Measurements from ENCODE around the gene ABO. TPM values are rescaled to one million over a fixed set of nuclear protein-coding genes. Genes with fewer than 3 reads are reported as not detected.
"Not testable (repeated sequence)": the region's sequence is repeated elsewhere in the genome, so short reads cannot be mapped to it uniquely, and the experiment has no call there.

The ABO gene
- total RNA-seq, 1 experiment from 2014 or later: 1.2 TPM

DNA sequence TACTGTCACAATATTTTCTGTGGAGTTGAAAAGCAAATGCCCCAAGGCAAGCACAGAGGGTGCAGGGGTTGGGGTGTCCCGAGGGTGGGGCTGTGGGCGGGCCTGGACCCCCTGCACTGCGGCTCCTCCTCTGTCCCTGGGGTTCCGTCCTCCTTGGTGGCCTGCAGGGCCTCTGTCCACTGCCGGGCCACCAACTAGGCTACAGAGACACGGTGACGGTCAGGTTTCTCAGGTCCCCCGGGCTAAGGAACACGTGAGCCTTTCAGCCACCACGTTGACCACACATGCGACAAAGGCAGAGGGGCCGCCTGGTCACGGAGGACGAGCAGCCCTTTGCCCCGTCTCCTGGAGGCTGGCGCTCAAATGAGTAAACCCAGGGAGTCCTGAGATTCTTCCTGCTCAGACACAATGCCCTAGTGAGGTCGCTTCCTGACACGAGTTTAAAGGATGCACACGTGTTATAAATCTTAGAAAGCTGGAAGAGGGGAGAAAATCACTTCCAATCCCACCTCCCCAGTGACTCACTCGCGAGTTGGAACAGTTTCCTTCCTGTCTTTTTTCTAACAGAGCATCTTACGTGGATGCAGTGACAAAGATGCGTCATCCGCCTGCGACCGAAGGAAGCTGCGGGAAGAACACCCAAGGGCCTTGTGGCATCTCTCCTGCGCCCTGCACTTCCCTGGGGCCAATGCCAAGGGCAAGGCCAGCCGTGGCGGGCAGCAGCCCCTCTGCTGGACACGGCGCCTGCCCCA lies 41.1 kb downstream of the ABO start (continued):
- TF ChIP-seq, protein P1, sequence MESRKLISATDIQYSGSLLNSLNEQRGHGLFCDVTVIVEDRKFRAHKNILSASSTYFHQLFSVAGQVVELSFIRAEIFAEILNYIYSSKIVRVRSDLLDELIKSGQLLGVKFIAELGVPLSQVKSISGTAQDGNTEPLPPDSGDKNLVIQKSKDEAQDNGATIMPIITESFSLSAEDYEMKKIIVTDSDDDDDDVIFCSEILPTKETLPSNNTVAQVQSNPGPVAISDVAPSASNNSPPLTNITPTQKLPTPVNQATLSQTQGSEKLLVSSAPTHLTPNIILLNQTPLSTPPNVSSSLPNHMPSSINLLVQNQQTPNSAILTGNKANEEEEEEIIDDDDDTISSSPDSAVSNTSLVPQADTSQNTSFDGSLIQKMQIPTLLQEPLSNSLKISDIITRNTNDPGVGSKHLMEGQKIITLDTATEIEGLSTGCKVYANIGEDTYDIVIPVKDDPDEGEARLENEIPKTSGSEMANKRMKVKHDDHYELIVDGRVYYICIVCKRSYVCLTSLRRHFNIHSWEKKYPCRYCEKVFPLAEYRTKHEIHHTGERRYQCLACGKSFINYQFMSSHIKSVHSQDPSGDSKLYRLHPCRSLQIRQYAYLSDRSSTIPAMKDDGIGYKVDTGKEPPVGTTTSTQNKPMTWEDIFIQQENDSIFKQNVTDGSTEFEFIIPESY (IDR thresholded peaks at IDR 0.05; ENCODE audit: extremely low read depth, insufficient replicate concordance, low read length): no peak
- TF ChIP-seq CBX3 (IDR thresholded peaks at IDR 0.05; ENCODE audit: low read depth) (no peak), JUND (IDR thresholded peaks at IDR 0.05) (no peak), EGR1 (IDR thresholded peaks at IDR 0.05; ENCODE audit: low read depth) (no peak)
- TF ChIP-seq, protein P2, sequence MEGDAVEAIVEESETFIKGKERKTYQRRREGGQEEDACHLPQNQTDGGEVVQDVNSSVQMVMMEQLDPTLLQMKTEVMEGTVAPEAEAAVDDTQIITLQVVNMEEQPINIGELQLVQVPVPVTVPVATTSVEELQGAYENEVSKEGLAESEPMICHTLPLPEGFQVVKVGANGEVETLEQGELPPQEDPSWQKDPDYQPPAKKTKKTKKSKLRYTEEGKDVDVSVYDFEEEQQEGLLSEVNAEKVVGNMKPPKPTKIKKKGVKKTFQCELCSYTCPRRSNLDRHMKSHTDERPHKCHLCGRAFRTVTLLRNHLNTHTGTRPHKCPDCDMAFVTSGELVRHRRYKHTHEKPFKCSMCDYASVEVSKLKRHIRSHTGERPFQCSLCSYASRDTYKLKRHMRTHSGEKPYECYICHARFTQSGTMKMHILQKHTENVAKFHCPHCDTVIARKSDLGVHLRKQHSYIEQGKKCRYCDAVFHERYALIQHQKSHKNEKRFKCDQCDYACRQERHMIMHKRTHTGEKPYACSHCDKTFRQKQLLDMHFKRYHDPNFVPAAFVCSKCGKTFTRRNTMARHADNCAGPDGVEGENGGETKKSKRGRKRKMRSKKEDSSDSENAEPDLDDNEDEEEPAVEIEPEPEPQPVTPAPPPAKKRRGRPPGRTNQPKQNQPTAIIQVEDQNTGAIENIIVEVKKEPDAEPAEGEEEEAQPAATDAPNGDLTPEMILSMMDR (IDR thresholded peaks at IDR 0.05 in 2 of 3, conservative IDR thresholded peaks at IDR 0.05 in 1 of 3; ENCODE audit: borderline replicate concordance in 1 of 3, insufficient read depth in 1 of 3, low read depth in 2 of 3, low read length in 2 of 3): no peak
- TF ChIP-seq, protein P3, sequence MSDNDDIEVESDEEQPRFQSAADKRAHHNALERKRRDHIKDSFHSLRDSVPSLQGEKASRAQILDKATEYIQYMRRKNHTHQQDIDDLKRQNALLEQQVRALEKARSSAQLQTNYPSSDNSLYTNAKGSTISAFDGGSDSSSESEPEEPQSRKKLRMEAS (IDR thresholded peaks at IDR 0.05): no peak

DNA sequence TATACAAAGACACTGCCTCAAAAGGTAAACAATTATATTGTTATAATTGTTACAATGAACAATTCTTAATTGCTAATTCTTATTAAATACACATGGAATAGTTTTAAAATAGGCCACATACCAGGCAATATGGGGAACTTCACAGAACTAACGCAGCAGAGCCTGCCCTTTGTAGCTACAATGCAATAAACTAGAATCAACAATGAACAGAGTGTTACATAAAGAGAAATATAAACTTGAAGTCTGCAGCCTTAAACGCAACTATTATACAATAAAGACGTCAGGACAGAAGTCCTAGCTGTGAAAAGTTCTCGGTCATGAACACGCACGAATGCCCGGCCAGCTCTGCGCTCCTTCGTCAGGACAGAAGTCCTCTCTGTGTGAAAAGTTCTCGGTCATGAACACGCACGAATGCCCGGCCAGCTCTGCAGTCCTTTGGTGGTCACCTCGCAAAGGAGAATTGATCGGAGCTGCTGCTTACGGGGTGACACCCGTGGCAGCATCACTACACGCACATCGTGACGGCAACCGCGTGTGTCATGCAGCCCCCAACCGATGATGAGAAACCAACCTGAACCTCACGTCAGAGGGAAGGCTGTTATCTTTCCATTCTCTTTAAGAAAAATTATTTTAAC lies 43.0 kb downstream of the ABO start:
- H2AFZ ChIP-seq (ENCODE audit: low read depth, low read length, poor library complexity, severe bottlenecking); POLR2A ChIA-PET; BruUV-seq (replicated peaks); H3K9me3 ChIP-seq (ENCODE audit: control insufficient read depth in 1 of 2, insufficient read depth in 1 of 2, low read depth in 1 of 2, low read length in 2 of 2); H3K27me3 ChIP-seq (ENCODE audit: insufficient read depth, low read length); ATAC-seq; intact Hi-C loops (cut with micrococcal nuclease); RAD21 ChIA-PET (ENCODE audit: low non-redundant PET in 1 of 2, low total read pairs in 2 of 2, uncharacterized antibody in 2 of 2, unreplicated experiment in 2 of 2); CTCF ChIA-PET; H3K9ac ChIP-seq (ENCODE audit: low read length); H4K20me1 ChIP-seq (ENCODE audit: insufficient read depth); DNase-seq (ENCODE audit: low read depth, low spot score); H3K4me2 ChIP-seq (ENCODE audit: low read length); H3K27ac ChIP-seq (ENCODE audit: low read depth, low read length); H3K4me1 ChIP-seq (ENCODE audit: control insufficient read depth in 1 of 2, insufficient read depth in 2 of 2, low read length in 2 of 2); H3K4me3 ChIP-seq (replicated peaks in 1 of 2; ENCODE audit: low read depth in 1 of 2, low read length in 2 of 2); H3K79me2 ChIP-seq (ENCODE audit: insufficient read depth, low read length); H3K36me3 ChIP-seq (ENCODE audit: control insufficient read depth in 1 of 2, insufficient read depth in 2 of 2, low read length in 2 of 2); H3K9me2 ChIP-seq (ENCODE audit: insufficient read depth): not testable (repeated sequence)

DNA sequence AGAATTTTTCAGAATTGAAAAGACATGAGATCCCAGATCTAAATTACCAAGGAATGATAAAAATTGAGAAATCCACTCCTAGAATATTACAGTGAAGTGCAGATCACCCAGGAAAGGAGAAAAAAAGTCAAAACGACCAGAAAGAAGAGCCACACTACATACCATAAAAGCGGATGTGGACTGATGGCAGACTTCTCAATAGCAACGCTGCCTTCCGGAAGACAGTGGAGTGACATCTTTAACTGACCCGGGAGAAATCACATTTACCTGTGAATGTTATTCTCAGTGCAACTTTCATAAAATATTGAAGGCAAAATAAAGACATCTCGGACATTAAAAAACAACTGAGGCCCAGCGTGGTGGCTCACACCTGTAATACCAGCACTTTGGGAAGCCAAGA lies 44.5 kb downstream of the ABO start:
- H4K20me1 ChIP-seq (ENCODE audit: insufficient read depth); H3K4me3 ChIP-seq (replicated peaks in 1 of 2; ENCODE audit: low read depth in 1 of 2, low read length in 2 of 2); H3K27me3 ChIP-seq (ENCODE audit: insufficient read depth, low read length); POLR2A ChIA-PET; RAD21 ChIA-PET (ENCODE audit: low non-redundant PET in 1 of 2, low total read pairs in 2 of 2, uncharacterized antibody in 2 of 2, unreplicated experiment in 2 of 2); H3K4me2 ChIP-seq (ENCODE audit: low read length); H3K4me1 ChIP-seq (ENCODE audit: control insufficient read depth in 1 of 2, insufficient read depth in 2 of 2, low read length in 2 of 2); H3K79me2 ChIP-seq (ENCODE audit: insufficient read depth, low read length); intact Hi-C loops (cut with micrococcal nuclease); H3K27ac ChIP-seq (ENCODE audit: low read depth, low read length); H3K36me3 ChIP-seq (ENCODE audit: control insufficient read depth in 1 of 2, insufficient read depth in 2 of 2, low read length in 2 of 2); H3K9ac ChIP-seq (ENCODE audit: low read length); BruUV-seq (replicated peaks); H2AFZ ChIP-seq (ENCODE audit: low read depth, low read length, poor library complexity, severe bottlenecking); DNase-seq (ENCODE audit: low read depth, low spot score); H3K9me2 ChIP-seq (ENCODE audit: insufficient read depth); H3K9me3 ChIP-seq (ENCODE audit: control insufficient read depth in 1 of 2, insufficient read depth in 1 of 2, low read depth in 1 of 2, low read length in 2 of 2); ATAC-seq; CTCF ChIA-PET: not testable (repeated sequence)

Measured in HCT116 (cell line).